IMR-90 (cell line): Measurements from ENCODE around the gene MRPS16. TPM values are rescaled to one million over a fixed set of nuclear protein-coding genes. Genes with fewer than 3 reads are reported as not detected.

Experiments used
- ATAC-seq: fragments of 200-7000 bp; cut with Tn5 transposase; 2 replicates; pipeline ENCODE4 v1.9.1; 2020; ENCODE audit warnings: low read depth, mild to moderate bottlenecking, moderate library complexity
- BruUV-seq: library from RNA; stranded (reverse); fragments of 400-500 nt; replicated peaks from 2 replicates; lab custom pipeline; 2021; lab: Mats Ljungman, UMichigan
- CTCF ChIA-PET: fragments of 300-600 bp; formaldehyde crosslinking; extraction: SDS; loops from one replicate; lab custom pipeline; 2021; ENCODE audit warnings: antibody characterized with exemption; lab: Yijun Ruan, JAX
- POLR2A ChIA-PET: fragments of 300-600 bp; sonication (Branson Sonifier 250); formaldehyde crosslinking; loops from one replicate; lab custom pipeline; 2022; ENCODE audit warnings: antibody characterized with exemption; ENCODE audit not compliant: unreplicated experiment; lab: Charles Lee
- DNase-seq: peaks from one replicate; pipeline ENCODE4 v3.0.0; 2013
- H2AFZ ChIP-seq: replicated peaks from 2 replicates; pipeline ENCODE3; 2013; ENCODE audit warnings: low read length, mild to moderate bottlenecking; ENCODE audit not compliant: poor library complexity
- H2AK5ac ChIP-seq: 2 replicates; pipeline ENCODE4 v1.6.1; 2013; ENCODE audit warnings: low read depth, low read length, inconsistent platforms
- H2AK9ac ChIP-seq: replicated peaks from 2 replicates; pipeline ENCODE3; 2013; ENCODE audit warnings: mild to moderate bottlenecking, low read depth, low read length, moderate library complexity; ENCODE audit not compliant: poor library complexity
- H2BK120ac ChIP-seq: 2 replicates; pipeline ENCODE4 v1.6.1; 2013; ENCODE audit warnings: low read depth, low read length, inconsistent platforms
- H2BK15ac ChIP-seq: 3 replicates; pipeline ENCODE4 v1.6.1; 2013; ENCODE audit warnings: low read depth, low read length, inconsistent platforms
- H2BK20ac ChIP-seq: 2 replicates; pipeline ENCODE4 v1.6.1; 2013; ENCODE audit warnings: low read depth, mild to moderate bottlenecking, inconsistent platforms, low read length, moderate library complexity
- H2BK5ac ChIP-seq: 2 replicates; pipeline ENCODE4 v1.6.1; 2013; ENCODE audit warnings: mild to moderate bottlenecking, low read depth, low read length, inconsistent platforms; ENCODE audit not compliant: poor library complexity, severe bottlenecking
- H3K14ac ChIP-seq: replicated peaks from 2 replicates; pipeline ENCODE4 v1.6.1; 2013; ENCODE audit warnings: low read depth, low read length, inconsistent platforms
- H3K18ac ChIP-seq: 2 replicates; pipeline ENCODE4 v1.6.1; 2013; ENCODE audit warnings: low read depth, low read length, control low read depth
- H3K23ac ChIP-seq: 2 replicates; pipeline ENCODE4 v1.6.1; 2013; ENCODE audit warnings: low read depth, low read length, inconsistent platforms
- H3K27ac ChIP-seq: 2 replicates; pipeline ENCODE4 v1.5.1; 2013; ENCODE audit warnings: mild to moderate bottlenecking, control low read depth, low read length; ENCODE audit not compliant: insufficient read depth
- H3K27me3 ChIP-seq: 2 replicates; pipeline ENCODE4 v1.6.1; 2013; ENCODE audit warnings: low read length; ENCODE audit not compliant: control insufficient read depth, insufficient read depth
- H3K36me3 ChIP-seq: 2 replicates; pipeline ENCODE4 v1.6.1; 2013; ENCODE audit warnings: low read length, mixed read lengths; ENCODE audit not compliant: control insufficient read depth, insufficient read depth
- H3K4ac ChIP-seq: 2 replicates; pipeline ENCODE4 v1.6.1; 2013; ENCODE audit warnings: low read depth, low read length, inconsistent platforms
- H3K4me1 ChIP-seq: 2 replicates; pipeline ENCODE4 v1.6.1; 2013; ENCODE audit warnings: low read length, mixed read lengths; ENCODE audit not compliant: control insufficient read depth, insufficient read depth
- H3K4me2 ChIP-seq: 2 replicates; pipeline ENCODE4 v1.6.1; 2013; ENCODE audit warnings: low read depth, mild to moderate bottlenecking, control low read depth, low read length, moderate library complexity
- H3K4me3 ChIP-seq: 2 replicates; pipeline ENCODE4 v1.5.1; 2013; ENCODE audit warnings: low read depth, mild to moderate bottlenecking, control low read depth, low read length, moderate library complexity; ENCODE audit not compliant: insufficient read depth
- H3K56ac ChIP-seq: 2 replicates; pipeline ENCODE4 v1.6.1; 2013; ENCODE audit warnings: low read length, inconsistent platforms; ENCODE audit not compliant: insufficient read depth; ENCODE audit errors: extremely low read depth
- H3K79me1 ChIP-seq, 2 experiments: 2 replicates each; pipeline ENCODE4 v1.6.1; 2013; ENCODE audit warnings: low read length in 2 of 2, inconsistent platforms in 1 of 2, low read depth in 1 of 2
- H3K9ac ChIP-seq: 2 replicates; pipeline ENCODE4 v1.6.1; 2013; ENCODE audit warnings: low read depth, low read length, control low read depth
- H3K9me1 ChIP-seq: 2 replicates; pipeline ENCODE4 v1.6.1; 2013; ENCODE audit warnings: low read length, inconsistent platforms; ENCODE audit not compliant: insufficient read depth
- H3K9me3 ChIP-seq: 2 replicates; pipeline ENCODE4 v1.6.1; 2013; ENCODE audit warnings: low read length; ENCODE audit not compliant: control insufficient read depth, insufficient read depth
- H4K20me1 ChIP-seq: 2 replicates; pipeline ENCODE4 v1.6.1; 2013; ENCODE audit warnings: low read length, inconsistent platforms; ENCODE audit not compliant: insufficient read depth
- H4K5ac ChIP-seq: 2 replicates; pipeline ENCODE4 v1.6.1; 2013; ENCODE audit warnings: mild to moderate bottlenecking, low read depth, low read length, control low read depth
- H4K8ac ChIP-seq, 2 experiments: 2 replicates each; pipeline ENCODE4 v1.6.1; 2013; ENCODE audit warnings: low read depth in 2 of 2, low read length in 2 of 2, control low read depth in 1 of 2, inconsistent platforms in 1 of 2
- H4K91ac ChIP-seq: 2 replicates; pipeline ENCODE4 v1.6.1; 2013; ENCODE audit warnings: low read depth, low read length, inconsistent platforms; ENCODE audit not compliant: insufficient read depth
- MAZ ChIP-seq: IDR thresholded peaks from 2 replicates; pipeline ENCODE4 v1.6.1; 2012; ENCODE audit warnings: low read depth, mild to moderate bottlenecking, low read length, improper control_type of control experiment, moderate library complexity, borderline replicate concordance
- USF2 ChIP-seq: fragments of 150-350 bp; IDR thresholded peaks from 2 replicates; pipeline ENCODE4 v1.6.1; 2017; ENCODE audit warnings: mild to moderate bottlenecking, antibody characterized with exemption, low read length, low read depth
- WGBS, 2 experiments: methylation state at CpG; one replicate each; pipeline versions ENCODE4 v1.1.5 to v1.1.7; 2013; ENCODE audit warnings: missing lambda C conversion rate in 2 of 2; ENCODE audit not compliant: insufficient read length in 1 of 2; ENCODE audit errors: extremely low coverage in 2 of 2; 5-methylcytosine and 5-hydroxymethylcytosine counted together
- dilution Hi-C: fragments of 300-500 bp; cut with HindIII; formaldehyde crosslinking; loops from one replicate; pipeline ENCODE4 v1.14.3; 2018; ENCODE audit warnings: low sequenced_read_pairs; ENCODE audit not compliant: unreplicated experiment
- in situ Hi-C: fragments of 300-500 bp; cut with MboI; formaldehyde crosslinking; loops from 3 replicates; pipeline ENCODE4 v1.14.3; 2019; ENCODE audit warnings: low sequenced_read_pairs, inconsistent platforms, mixed read lengths
- intact Hi-C: fragments of 100-400 bp; cut with micrococcal nuclease; formaldehyde crosslinking; loops from 2 replicates; pipeline ENCODE4 v1.10.0; 2022
- polyA plus RNA-seq, 3 experiments: library from polyadenylated mRNA; depleted of rRNA; stranded (reverse); fragments of >200 nt; gene quantifications; 2 replicates each; pipeline ENCODE4 v1.2.3, GENCODE V29; 2012; ENCODE audit warnings: low replicate concordance in 1 of 3
- total RNA-seq: library from RNA; depleted of rRNA; stranded (reverse); fragments of >200 nt; gene quantifications from 2 replicates; pipeline ENCODE4 v1.2.3, GENCODE V29; 2012

MRPS16 gene
- total and polyA plus RNA-seq, 2 of the 4 experiments (the other 2 are of a cell fraction), result 45.3 to 62.4 TPM

GRCh38 chr10:73209705-73210104 is 42.7 kb downstream of the MRPS16 start:
- Histone ChIP-seq H3K27me3 (no peaks in the 10 kb centered on the region), H2BK120ac (no peak overlapping the region), H4K8ac (no peak overlapping the region), H3K4me3 (no peak overlapping the region), H2AK9ac (no peak overlapping the region), H3K23ac (no peak overlapping the region), H3K56ac (no peak overlapping the region), H3K9me1 (no peaks in the 10 kb centered on the region), H4K5ac (no peak overlapping the region), H4K20me1 (no peaks in the 10 kb centered on the region), H2AK5ac (no peak overlapping the region), H2BK15ac (no peak overlapping the region), H3K4me2 (no peak overlapping the region), H2BK5ac (no peak overlapping the region), H3K36me3 (peaks cover 9% of the 10 kb centered on the region), H4K91ac (no peak overlapping the region), H2BK20ac (no peak overlapping the region), H3K4ac (no peak overlapping the region), H3K27ac (no peak overlapping the region), H3K18ac (no peak overlapping the region), H3K9me3 (no peaks in the 10 kb centered on the region; the same call in 1 of the 2 replicates), H3K9ac (no peak overlapping the region), H3K14ac (no peak overlapping the region), H3K79me1 (no peaks in the 10 kb centered on the region; a peak in 1 of 4 replicates), H2AFZ (no peak overlapping the region), H3K4me1 (no peaks in the 10 kb centered on the region)
- CTCF ChIA-PET, result no interaction called here
- dilution Hi-C loops, result no loop called here
- ATAC-seq (peak; percentile 67), DNase-seq (peak; percentile 70)
- in situ Hi-C loops, result no loop called here
- POLR2A ChIA-PET, result no interaction called here
- BruUV-seq, result no TSS peak
- TF ChIP-seq MAZ, result no peak
- peak; percentile 31; the same call in 1 of the 2 replicates for TF ChIP-seq USF2
- intact Hi-C loops, result no loop called here
- WGBS, 2 experiments, result no CpG with 5 or more reads among the region's 1 CpG
